GM12874 (cell line): ENCODE results near the gene HIPK2.

Experiments used
- CTCF ChIP-seq: IDR thresholded peaks from 2 replicates; pipeline ENCODE4 v1.5.1; 2011; ENCODE audit warnings: low read depth, mild to moderate bottlenecking, control low read depth, low read length, moderate library complexity; ENCODE audit not compliant: insufficient read depth

HIPK2 gene

GRCh38 chr7:139771001-139771956, 6.5 kb downstream of the HIPK2 start:
- no peak for TF ChIP-seq CTCF

GRCh38 chr7:139769761-139770160, 8.0 kb downstream of the HIPK2 start:
- TF ChIP-seq CTCF = no peak

GRCh38 chr7:139769066-139769465, 8.7 kb downstream of the HIPK2 start:
- TF ChIP-seq CTCF = no peak

GRCh38 chr7:139768249-139768824, 9.5 kb downstream of the HIPK2 start:
- TF ChIP-seq CTCF = no peak

- TF ChIP-seq CTCF = no peak
Measured at GRCh38 chr7:139767561-139767982, 10.2 kb downstream of the HIPK2 start.

GRCh38 chr7:139765143-139765542, 12.7 kb downstream of the HIPK2 start:
- TF ChIP-seq CTCF = no peak

GRCh38 chr7:139763330-139763729, 14.5 kb downstream of the HIPK2 start:
- no peak for TF ChIP-seq CTCF
